HEK293 (cell line): ENCODE data around the gene TUBB3.

ENCODE experiments used
- HOXA7 ChIP-seq: sonication (generic); formaldehyde crosslinking; IDR thresholded peaks from 2 replicates; pipeline ENCODE4 v1.8.1; 2022; ENCODE audit warnings: missing genetic modification reagents, borderline replicate concordance
- KLF8 ChIP-seq: fragments of 450-650 bp; formaldehyde crosslinking; IDR thresholded peaks from 2 replicates; pipeline ENCODE4 v1.5.1; 2016; ENCODE audit warnings: missing biosample characterization, missing genetic modification characterization
- MZF1 ChIP-seq: fragments of 450-650 bp; formaldehyde crosslinking; IDR thresholded peaks from 2 replicates; pipeline ENCODE4 v1.5.1; 2017; ENCODE audit warnings: missing biosample characterization, missing genetic modification characterization, borderline replicate concordance
- SCRT1 ChIP-seq: fragments of 450-650 bp; formaldehyde crosslinking; IDR thresholded peaks from 2 replicates; pipeline ENCODE4 v1.5.1; 2016; ENCODE audit warnings: missing biosample characterization, missing genetic modification characterization, borderline replicate concordance
- ZBTB1 ChIP-seq: fragments of 450-650 bp; formaldehyde crosslinking; IDR thresholded peaks from 2 replicates; pipeline ENCODE4 v1.5.1; 2016; ENCODE audit warnings: missing biosample characterization, missing genetic modification characterization
- ZBTB49 ChIP-seq: fragments of 450-650 bp; formaldehyde crosslinking; IDR thresholded peaks from 2 replicates; pipeline ENCODE4 v1.5.1; 2016; ENCODE audit warnings: missing biosample characterization, missing genetic modification characterization, low read depth
- ZFHX2 ChIP-seq: fragments of 450-650 bp; formaldehyde crosslinking; conservative IDR thresholded peaks from 2 replicates; pipeline ENCODE4 v1.5.1; 2016; ENCODE audit warnings: missing biosample characterization, missing genetic modification characterization
- ZNF112 ChIP-seq: fragments of 450-650 bp; formaldehyde crosslinking; IDR thresholded peaks from 2 replicates; pipeline ENCODE4 v1.5.0; 2017; ENCODE audit warnings: missing biosample characterization, missing genetic modification characterization
- ZNF18 ChIP-seq: fragments of 450-650 bp; formaldehyde crosslinking; IDR thresholded peaks from 2 replicates; pipeline ENCODE4 v1.5.1; 2016; ENCODE audit warnings: missing biosample characterization, missing genetic modification characterization
- ZNF211 ChIP-seq: fragments of 450-650 bp; formaldehyde crosslinking; IDR thresholded peaks from 2 replicates; pipeline ENCODE4 v1.5.1; 2016; ENCODE audit warnings: low read depth, missing biosample characterization, missing genetic modification characterization
- ZNF280C ChIP-seq: fragments of 450-650 bp; formaldehyde crosslinking; IDR thresholded peaks from 2 replicates; pipeline ENCODE4 v1.5.1; 2016; ENCODE audit warnings: missing biosample characterization, missing genetic modification characterization
- ZNF37A ChIP-seq: fragments of 450-650 bp; IDR thresholded peaks from 2 replicates; pipeline ENCODE4 v1.5.1; 2018; ENCODE audit warnings: missing biosample characterization, missing genetic modification characterization
- ZNF391 ChIP-seq: fragments of 450-650 bp; formaldehyde crosslinking; IDR thresholded peaks from 2 replicates; pipeline ENCODE4 v1.5.1; 2016; ENCODE audit warnings: low read depth, missing biosample characterization, missing genetic modification characterization, borderline replicate concordance
- ZNF416 ChIP-seq: fragments of 450-650 bp; formaldehyde crosslinking; IDR thresholded peaks from 2 replicates; pipeline ENCODE4 v1.5.1; 2016; ENCODE audit warnings: missing biosample characterization, missing genetic modification characterization
- ZNF488 ChIP-seq: fragments of 450-650 bp; formaldehyde crosslinking; IDR thresholded peaks from 2 replicates; pipeline ENCODE4 v1.5.1; 2016; ENCODE audit warnings: missing biosample characterization, missing genetic modification characterization
- ZNF621 ChIP-seq: fragments of 450-650 bp; formaldehyde crosslinking; IDR thresholded peaks from 2 replicates; pipeline ENCODE4 v1.5.1; 2017; ENCODE audit warnings: missing biosample characterization, missing genetic modification characterization
- ZNF785 ChIP-seq: fragments of 450-650 bp; formaldehyde crosslinking; IDR thresholded peaks from 2 replicates; pipeline ENCODE4 v1.5.1; 2016; ENCODE audit warnings: missing biosample characterization, missing genetic modification characterization
- ZNF837 ChIP-seq: fragments of 450-650 bp; formaldehyde crosslinking; IDR thresholded peaks from 2 replicates; pipeline ENCODE4 v1.5.1; 2016; ENCODE audit warnings: missing biosample characterization, missing genetic modification characterization
- ZSCAN23 ChIP-seq: fragments of 450-650 bp; formaldehyde crosslinking; IDR thresholded peaks from 2 replicates; pipeline ENCODE4 v1.5.1; 2016; ENCODE audit warnings: missing biosample characterization, missing genetic modification characterization
- TF ChIP-seq, protein P1 (sequence below): fragments of 450-650 bp; formaldehyde crosslinking; IDR thresholded peaks from 2 replicates; pipeline ENCODE4 v1.5.1; 2016; ENCODE audit warnings: missing biosample characterization, missing genetic modification characterization, borderline replicate concordance
- TF ChIP-seq, protein P2 (sequence below): fragments of 450-650 bp; formaldehyde crosslinking; IDR thresholded peaks from 2 replicates; pipeline ENCODE4 v1.5.1; 2016; ENCODE audit warnings: missing biosample characterization, missing genetic modification characterization
- TF ChIP-seq, protein P3 (sequence below): fragments of 450-650 bp; formaldehyde crosslinking; IDR thresholded peaks from 2 replicates; pipeline ENCODE4 v1.5.1; 2016; ENCODE audit warnings: missing biosample characterization, missing genetic modification characterization
- TF ChIP-seq, protein P4 (sequence below): fragments of 450-650 bp; formaldehyde crosslinking; IDR thresholded peaks from 2 replicates; pipeline ENCODE4 v1.5.1; 2017; ENCODE audit warnings: missing biosample characterization, missing genetic modification characterization

Gene TUBB3

GRCh38 chr16:89921702-89922476 is 1.3 kb upstream of the TUBB3 start (continued):
- TF ChIP-seq, protein P1, sequence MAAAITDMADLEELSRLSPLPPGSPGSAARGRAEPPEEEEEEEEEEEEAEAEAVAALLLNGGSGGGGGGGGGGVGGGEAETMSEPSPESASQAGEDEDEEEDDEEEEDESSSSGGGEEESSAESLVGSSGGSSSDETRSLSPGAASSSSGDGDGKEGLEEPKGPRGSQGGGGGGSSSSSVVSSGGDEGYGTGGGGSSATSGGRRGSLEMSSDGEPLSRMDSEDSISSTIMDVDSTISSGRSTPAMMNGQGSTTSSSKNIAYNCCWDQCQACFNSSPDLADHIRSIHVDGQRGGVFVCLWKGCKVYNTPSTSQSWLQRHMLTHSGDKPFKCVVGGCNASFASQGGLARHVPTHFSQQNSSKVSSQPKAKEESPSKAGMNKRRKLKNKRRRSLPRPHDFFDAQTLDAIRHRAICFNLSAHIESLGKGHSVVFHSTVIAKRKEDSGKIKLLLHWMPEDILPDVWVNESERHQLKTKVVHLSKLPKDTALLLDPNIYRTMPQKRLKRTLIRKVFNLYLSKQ (tag by site-specific recombination): no peak
- no peak for TF ChIP-seq ZNF211
- TF ChIP-seq ZNF391: no peak
- TF ChIP-seq ZNF416: no peak
- no peak for TF ChIP-seq KLF8 (tag by site-specific recombination)
- no peak for TF ChIP-seq ZNF37A (tag by site-specific recombination)
- peak; percentile 74 for TF ChIP-seq ZFHX2 (tag by site-specific recombination)
- TF ChIP-seq ZBTB1 (tag by site-specific recombination): no peak
- TF ChIP-seq, protein P2, sequence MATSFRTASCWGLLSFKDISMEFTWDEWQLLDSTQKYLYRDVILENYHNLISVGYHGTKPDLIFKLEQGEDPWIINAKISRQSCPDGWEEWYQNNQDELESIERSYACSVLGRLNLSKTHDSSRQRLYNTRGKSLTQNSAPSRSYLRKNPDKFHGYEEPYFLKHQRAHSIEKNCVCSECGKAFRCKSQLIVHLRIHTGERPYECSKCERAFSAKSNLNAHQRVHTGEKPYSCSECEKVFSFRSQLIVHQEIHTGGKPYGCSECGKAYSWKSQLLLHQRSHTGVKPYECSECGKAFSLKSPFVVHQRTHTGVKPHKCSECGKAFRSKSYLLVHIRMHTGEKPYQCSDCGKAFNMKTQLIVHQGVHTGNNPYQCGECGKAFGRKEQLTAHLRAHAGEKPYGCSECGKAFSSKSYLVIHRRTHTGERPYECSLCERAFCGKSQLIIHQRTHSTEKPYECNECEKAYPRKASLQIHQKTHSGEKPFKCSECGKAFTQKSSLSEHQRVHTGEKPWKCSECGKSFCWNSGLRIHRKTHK (tag by site-specific recombination): no peak
- no peak for TF ChIP-seq ZNF785 (tag by site-specific recombination)
- TF ChIP-seq ZNF621 (tag by site-specific recombination): no peak
- no peak for TF ChIP-seq ZNF280C (tag by site-specific recombination)
- TF ChIP-seq ZNF837 (tag by site-specific recombination): no peak
- TF ChIP-seq HOXA7 (CRISPR knock-in tag): no peak
- no peak for TF ChIP-seq MZF1 (tag by site-specific recombination)
- no peak for TF ChIP-seq ZNF488 (tag by site-specific recombination)
- no peak for TF ChIP-seq SCRT1 (tag by site-specific recombination)
- TF ChIP-seq, protein P3, sequence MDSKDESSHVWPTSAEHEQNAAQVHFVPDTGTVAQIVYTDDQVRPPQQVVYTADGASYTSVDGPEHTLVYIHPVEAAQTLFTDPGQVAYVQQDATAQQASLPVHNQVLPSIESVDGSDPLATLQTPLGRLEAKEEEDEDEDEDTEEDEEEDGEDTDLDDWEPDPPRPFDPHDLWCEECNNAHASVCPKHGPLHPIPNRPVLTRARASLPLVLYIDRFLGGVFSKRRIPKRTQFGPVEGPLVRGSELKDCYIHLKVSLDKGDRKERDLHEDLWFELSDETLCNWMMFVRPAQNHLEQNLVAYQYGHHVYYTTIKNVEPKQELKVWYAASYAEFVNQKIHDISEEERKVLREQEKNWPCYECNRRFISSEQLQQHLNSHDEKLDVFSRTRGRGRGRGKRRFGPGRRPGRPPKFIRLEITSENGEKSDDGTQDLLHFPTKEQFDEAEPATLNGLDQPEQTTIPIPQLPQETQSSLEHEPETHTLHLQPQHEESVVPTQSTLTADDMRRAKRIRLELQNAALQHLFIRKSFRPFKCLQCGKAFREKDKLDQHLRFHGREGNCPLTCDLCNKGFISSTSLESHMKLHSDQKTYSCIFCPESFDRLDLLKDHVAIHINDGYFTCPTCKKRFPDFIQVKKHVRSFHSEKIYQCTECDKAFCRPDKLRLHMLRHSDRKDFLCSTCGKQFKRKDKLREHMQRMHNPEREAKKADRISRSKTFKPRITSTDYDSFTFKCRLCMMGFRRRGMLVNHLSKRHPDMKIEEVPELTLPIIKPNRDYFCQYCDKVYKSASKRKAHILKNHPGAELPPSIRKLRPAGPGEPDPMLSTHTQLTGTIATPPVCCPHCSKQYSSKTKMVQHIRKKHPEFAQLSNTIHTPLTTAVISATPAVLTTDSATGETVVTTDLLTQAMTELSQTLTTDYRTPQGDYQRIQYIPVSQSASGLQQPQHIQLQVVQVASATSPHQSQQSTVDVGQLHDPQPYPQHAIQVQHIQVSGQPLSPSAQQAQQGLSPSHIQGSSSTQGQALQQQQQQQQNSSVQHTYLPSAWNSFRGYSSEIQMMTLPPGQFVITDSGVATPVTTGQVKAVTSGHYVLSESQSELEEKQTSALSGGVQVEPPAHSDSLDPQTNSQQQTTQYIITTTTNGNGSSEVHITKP (tag by site-specific recombination): peak; percentile 77
- TF ChIP-seq ZSCAN23 (tag by site-specific recombination): no peak
- no peak for TF ChIP-seq ZNF112 (tag by site-specific recombination)
- TF ChIP-seq ZNF18 (tag by site-specific recombination): no peak
- TF ChIP-seq, protein P4, sequence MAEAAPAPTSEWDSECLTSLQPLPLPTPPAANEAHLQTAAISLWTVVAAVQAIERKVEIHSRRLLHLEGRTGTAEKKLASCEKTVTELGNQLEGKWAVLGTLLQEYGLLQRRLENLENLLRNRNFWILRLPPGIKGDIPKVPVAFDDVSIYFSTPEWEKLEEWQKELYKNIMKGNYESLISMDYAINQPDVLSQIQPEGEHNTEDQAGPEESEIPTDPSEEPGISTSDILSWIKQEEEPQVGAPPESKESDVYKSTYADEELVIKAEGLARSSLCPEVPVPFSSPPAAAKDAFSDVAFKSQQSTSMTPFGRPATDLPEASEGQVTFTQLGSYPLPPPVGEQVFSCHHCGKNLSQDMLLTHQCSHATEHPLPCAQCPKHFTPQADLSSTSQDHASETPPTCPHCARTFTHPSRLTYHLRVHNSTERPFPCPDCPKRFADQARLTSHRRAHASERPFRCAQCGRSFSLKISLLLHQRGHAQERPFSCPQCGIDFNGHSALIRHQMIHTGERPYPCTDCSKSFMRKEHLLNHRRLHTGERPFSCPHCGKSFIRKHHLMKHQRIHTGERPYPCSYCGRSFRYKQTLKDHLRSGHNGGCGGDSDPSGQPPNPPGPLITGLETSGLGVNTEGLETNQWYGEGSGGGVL: no peak
- no peak for TF ChIP-seq ZBTB49 (tag by site-specific recombination)
